ENCODE data around the gene CCDC3.
"Not testable (repeated sequence)": the region's sequence is repeated elsewhere in the genome, so short reads cannot be mapped to it uniquely, and the experiment has no call there.

The CCDC3 gene

GRCh38 chr10:13001041-13001886 is at the start of gene CCDC3:
Gene CCDC3, minus strand, starts transcription at chr10:13001713. Its CDS starts 143 bp downstream, at chr10:13001570.
- DNase-seq, result no peak

- DNase-seq, result no peak
These were observed 49.7 kb upstream of the CCDC3 start for GRCh38 chr10:13051126-13051694.

GRCh38 chr10:13049774-13050420 is 48.4 kb upstream of the CCDC3 start:
- no peak for DNase-seq

GRCh38 chr10:13048762-13049161 is 47.2 kb upstream of the CCDC3 start:
- no peak for DNase-seq

- no peak for DNase-seq
These were observed 46.2 kb upstream of the CCDC3 start for GRCh38 chr10:13047529-13048206.

GRCh38 chr10:13046851-13047528 is 45.5 kb upstream of the CCDC3 start:
- no peak for DNase-seq

- DNase-seq, result no peak
These were observed 42.0 kb upstream of the CCDC3 start for GRCh38 chr10:13043520-13043919.

GRCh38 chr10:13039761-13040160 is 38.2 kb upstream of the CCDC3 start:
- no peak for DNase-seq

GRCh38 chr10:13038391-13038790 is 36.9 kb upstream of the CCDC3 start:
- DNase-seq, result no peak

GRCh38 chr10:13037832-13038231 is 36.3 kb upstream of the CCDC3 start:
- no peak for DNase-seq

- no peak for DNase-seq
These were observed 35.3 kb upstream of the CCDC3 start for GRCh38 chr10:13036841-13037240.

- not testable (repeated sequence) for DNase-seq
These were observed 34.2 kb upstream of the CCDC3 start for GRCh38 chr10:13035731-13036130.

- no peak for DNase-seq
These were observed 25.4 kb upstream of the CCDC3 start for GRCh38 chr10:13026873-13027272.

- no peak for DNase-seq
These were observed 22.2 kb upstream of the CCDC3 start for GRCh38 chr10:13023754-13024153.

GRCh38 chr10:13019280-13019679 is 17.8 kb upstream of the CCDC3 start:
- no peak for DNase-seq

GRCh38 chr10:13018171-13018570 is 16.7 kb upstream of the CCDC3 start:
- no peak for DNase-seq

- DNase-seq, result no peak
These were observed 15.4 kb upstream of the CCDC3 start for GRCh38 chr10:13016886-13017285.

GRCh38 chr10:13016426-13016825 is 14.9 kb upstream of the CCDC3 start:
- DNase-seq, result no peak

- no peak for DNase-seq
These were observed 4.5 kb upstream of the CCDC3 start for GRCh38 chr10:13006037-13006436.

- no peak for DNase-seq
These were observed 2.2 kb upstream of the CCDC3 start for GRCh38 chr10:13003759-13004158.

GRCh38 chr10:13003004-13003403 is 1.5 kb upstream of the CCDC3 start:
- no peak for DNase-seq

- no peak for DNase-seq
These were observed 337 bp upstream of the CCDC3 start for GRCh38 chr10:13001887-13002212.

- no peak for DNase-seq
These were observed 1.1 kb downstream of the CCDC3 start for GRCh38 chr10:13000431-13000830.

Measured in activated naive CD4-positive, alpha-beta T cell treated with anti-CD3 and anti-CD28 coated beads, Interleukin-2, amount 50 U/mL, for 16 hours (primary cell).